Measurements from ENCODE around the gene SIAE. TPM values are rescaled to one million over a fixed set of nuclear protein-coding genes. Genes with fewer than 3 reads are reported as not detected.

SIAE gene
- total and polyA plus RNA-seq, 2 of the 8 experiments (the other 6 are each of a cell fraction or from before 2014, with no cell fraction given), result 2.3 to 3.7 TPM

DNA sequence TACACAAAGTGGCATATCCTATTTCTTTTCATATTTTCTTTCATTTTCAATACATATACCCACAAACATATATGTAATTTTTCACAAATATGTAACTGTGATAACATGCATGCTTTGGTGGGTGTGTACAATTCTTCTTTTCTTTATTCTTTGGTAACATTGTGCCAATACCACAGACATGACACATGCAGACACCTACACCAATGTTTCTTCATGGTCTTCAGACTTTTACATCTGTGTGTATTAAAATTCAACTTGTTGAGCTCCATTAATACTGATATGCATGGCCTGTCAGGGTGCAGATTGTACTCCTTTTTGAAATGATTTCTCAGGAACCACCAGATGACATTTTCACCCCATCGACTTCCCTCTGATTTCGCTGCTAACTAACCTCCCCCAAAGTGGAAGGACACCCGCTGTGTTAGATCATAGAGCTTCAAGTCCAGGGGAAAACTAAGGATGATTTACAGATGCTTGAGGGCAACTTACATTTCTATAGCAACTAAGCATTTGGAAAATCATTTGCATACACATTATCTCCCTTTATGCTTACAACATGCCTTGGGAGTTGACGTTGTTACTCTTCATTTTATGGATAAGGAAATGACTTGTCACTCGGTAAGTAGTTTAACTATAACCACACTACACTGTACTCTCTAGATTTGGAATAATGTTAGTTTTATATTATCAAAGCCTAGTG is 72.8 kb downstream of the SIAE start:
- DNase-seq (ENCODE audit: low read depth in 1 of 2, low spot score in 2 of 2), result no peak
- Histone ChIP-seq H3K56ac (replicated peaks; ENCODE audit: insufficient read length, low read depth, low read length) (no peak overlapping the region), H3K36me3 (ENCODE audit: control insufficient read depth in 2 of 4, insufficient read depth in 4 of 4, low read length in 3 of 4) (no peaks in the 10 kb centered on the region), H3K4me1 (replicated peaks in 1 of 4; ENCODE audit: control insufficient read depth in 3 of 4, insufficient read depth in 4 of 4, low read length in 3 of 4) (no peaks in the 10 kb centered on the region; a peak in 1 of 7 replicates), H4K5ac (ENCODE audit: insufficient read length, low read depth, low read length) (no peak overlapping the region), H2BK5ac (ENCODE audit: low read depth, low read length) (no peak overlapping the region), H3K27me3 (replicated peaks in 1 of 4; ENCODE audit: control insufficient read depth in 3 of 4, extremely low read depth in 1 of 4, insufficient read depth in 3 of 4, low read length in 3 of 4) (no peaks in the 10 kb centered on the region), H3K79me2 (ENCODE audit: control insufficient read depth in 1 of 2, insufficient read depth in 2 of 2, low read length in 2 of 2) (no peaks in the 10 kb centered on the region), H3K27ac (ENCODE audit: low read depth, low read length) (no peak overlapping the region), H2BK15ac (ENCODE audit: low read length) (no peak overlapping the region), H2BK12ac (ENCODE audit: low read depth, low read length) (no peak overlapping the region), H3K23ac (ENCODE audit: insufficient read length) (no peak overlapping the region), H3K9me3 (ENCODE audit: insufficient read depth in 2 of 2, low read depth in 1 of 2, low read length in 1 of 2) (no peaks in the 10 kb centered on the region), H3K18ac (ENCODE audit: extremely low read depth, low read length) (no peak overlapping the region), H3K4me2 (ENCODE audit: insufficient read depth in 1 of 2, low read depth in 2 of 2, low read length in 2 of 2) (no peak overlapping the region), H3K9ac (replicated peaks in 1 of 4; ENCODE audit: extremely low read depth in 1 of 4, low read depth in 3 of 4, low read length in 3 of 4) (no peak overlapping the region), H3K23me2 (ENCODE audit: low read depth, low read length) (no peaks in the 10 kb centered on the region), H3K79me1 (ENCODE audit: low read depth, low read length) (no peaks in the 10 kb centered on the region), H4K91ac (replicated peaks; ENCODE audit: insufficient read length, low read length) (no peak overlapping the region), H3K14ac (ENCODE audit: insufficient read length) (no peak overlapping the region), H4K8ac (ENCODE audit: extremely low read depth, insufficient read depth, low read length) (no peak overlapping the region), H2AFZ (ENCODE audit: low read length) (no peak overlapping the region), H2BK120ac (replicated peaks; ENCODE audit: low read depth, low read length) (no peak overlapping the region), H2BK20ac (ENCODE audit: low read length) (no peak overlapping the region), H3K4ac (replicated peaks; ENCODE audit: insufficient read length, low read depth, low read length) (no peak overlapping the region), H3K4me3 (ENCODE audit: extremely low read depth in 1 of 4, insufficient read depth in 2 of 4, low read depth in 3 of 4, low read length in 4 of 4) (no peak overlapping the region), H2AK5ac (ENCODE audit: low read depth, low read length) (no peak overlapping the region), H4K20me1 (replicated peaks in 1 of 2; ENCODE audit: control insufficient read depth in 1 of 2, insufficient read depth in 2 of 2, low read length in 2 of 2) (no peaks in the 10 kb centered on the region)
- no peak for FAIRE-seq
- POLR2A ChIA-PET (ENCODE audit: partially characterized antibody), result interaction anchor here (0.8 to 1.5 kb wide), 2 partner anchors 22 to 38 kb away, joined by 5 read pairs; partner anchors contain the start of gene TBRG1
- CTCF ChIA-PET (ENCODE audit: partially characterized antibody), result interaction anchor here (0.6 to 1.6 kb wide), 4 partner anchors 11 to 43 kb away, joined by 3 to 6 read pairs (median 3); partner anchors contain the start of gene PANX3
- WGBS, 2 experiments (ENCODE audit: extremely low coverage in 1 of 2, insufficient coverage in 1 of 2, insufficient read length in 1 of 2, insufficient replicate concordance in 2 of 2, low coverage in 1 of 2, low lambda C conversion rate in 2 of 2, missing lambda C conversion rate in 1 of 2), result 79% methylated on average over 5 of the region's 5 CpGs; no CpG with 5 or more reads in 1 of the 2 experiments
- no peak for TF ChIP-seq SRF (IDR thresholded peaks at IDR 0.05; ENCODE audit: low read depth, low read length)
- no peak for TF ChIP-seq PHF8 (conservative IDR thresholded peaks at IDR 0.05; ENCODE audit: low read depth, low read length)
- no peak for TF ChIP-seq POLR2A (IDR thresholded peaks at IDR 0.05; ENCODE audit: control extremely low read depth in 1 of 2, low read depth in 2 of 2, low read length in 2 of 2)
- no peak for TF ChIP-seq SUZ12 (IDR thresholded peaks at IDR 0.05; ENCODE audit: low read length)
- TF ChIP-seq TEAD4 (IDR thresholded peaks at IDR 0.05; ENCODE audit: low read depth, low read length), result no peak
- no peak for TF ChIP-seq TAF7 (optimal IDR thresholded peaks at IDR 0.05; ENCODE audit: borderline replicate concordance, low read depth, low read length)
- no peak for TF ChIP-seq SIX5 (IDR thresholded peaks at IDR 0.05; ENCODE audit: low read depth, low read length)
- TF ChIP-seq RNF2 (IDR thresholded peaks at IDR 0.05; ENCODE audit: borderline replicate concordance, low read depth, low read length, missing control alignments, poor library complexity, severe bottlenecking), result no peak
- TF ChIP-seq, protein P1, sequence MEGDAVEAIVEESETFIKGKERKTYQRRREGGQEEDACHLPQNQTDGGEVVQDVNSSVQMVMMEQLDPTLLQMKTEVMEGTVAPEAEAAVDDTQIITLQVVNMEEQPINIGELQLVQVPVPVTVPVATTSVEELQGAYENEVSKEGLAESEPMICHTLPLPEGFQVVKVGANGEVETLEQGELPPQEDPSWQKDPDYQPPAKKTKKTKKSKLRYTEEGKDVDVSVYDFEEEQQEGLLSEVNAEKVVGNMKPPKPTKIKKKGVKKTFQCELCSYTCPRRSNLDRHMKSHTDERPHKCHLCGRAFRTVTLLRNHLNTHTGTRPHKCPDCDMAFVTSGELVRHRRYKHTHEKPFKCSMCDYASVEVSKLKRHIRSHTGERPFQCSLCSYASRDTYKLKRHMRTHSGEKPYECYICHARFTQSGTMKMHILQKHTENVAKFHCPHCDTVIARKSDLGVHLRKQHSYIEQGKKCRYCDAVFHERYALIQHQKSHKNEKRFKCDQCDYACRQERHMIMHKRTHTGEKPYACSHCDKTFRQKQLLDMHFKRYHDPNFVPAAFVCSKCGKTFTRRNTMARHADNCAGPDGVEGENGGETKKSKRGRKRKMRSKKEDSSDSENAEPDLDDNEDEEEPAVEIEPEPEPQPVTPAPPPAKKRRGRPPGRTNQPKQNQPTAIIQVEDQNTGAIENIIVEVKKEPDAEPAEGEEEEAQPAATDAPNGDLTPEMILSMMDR (IDR thresholded peaks at IDR 0.05; ENCODE audit: control extremely low read depth in 1 of 3, insufficient read depth in 1 of 3, low read depth in 1 of 3, low read length in 3 of 3), result no peak
- TF ChIP-seq SP2 (IDR thresholded peaks at IDR 0.05; ENCODE audit: low read length), result no peak
